NB4 (cell line): ENCODE results near the gene C10orf71.
A peak's percentile ranks its signal among the peaks of the same experiment; 100 is the strongest.

Source experiments
- DNase-seq: peaks from one replicate; pipeline ENCODE4 v3.0.0; 2010; ENCODE audit warnings: low read depth
- H3K4me3 ChIP-seq: one replicate; pipeline ENCODE4 v1.5.1; 2011; ENCODE audit warnings: mild to moderate bottlenecking, low read depth, low read length, moderate library complexity
- CTCF ChIP-seq: IDR thresholded peaks from one replicate; pipeline ENCODE4 v1.5.1; 2012; ENCODE audit warnings: low read depth, low read length
- MAX ChIP-seq: IDR thresholded peaks from 2 replicates; pipeline ENCODE4 v1.6.1; 2011; ENCODE audit warnings: low read depth, low read length
- MYC ChIP-seq: IDR thresholded peaks from 2 replicates; pipeline ENCODE4 v1.6.1; 2011; ENCODE audit warnings: low read depth, low read length
- POLR2A ChIP-seq: IDR thresholded peaks from 2 replicates; pipeline ENCODE4 v1.6.1; 2011; ENCODE audit warnings: mild to moderate bottlenecking; ENCODE audit not compliant: insufficient read length; ENCODE audit errors: extremely low read depth

C10orf71 gene

DNA sequence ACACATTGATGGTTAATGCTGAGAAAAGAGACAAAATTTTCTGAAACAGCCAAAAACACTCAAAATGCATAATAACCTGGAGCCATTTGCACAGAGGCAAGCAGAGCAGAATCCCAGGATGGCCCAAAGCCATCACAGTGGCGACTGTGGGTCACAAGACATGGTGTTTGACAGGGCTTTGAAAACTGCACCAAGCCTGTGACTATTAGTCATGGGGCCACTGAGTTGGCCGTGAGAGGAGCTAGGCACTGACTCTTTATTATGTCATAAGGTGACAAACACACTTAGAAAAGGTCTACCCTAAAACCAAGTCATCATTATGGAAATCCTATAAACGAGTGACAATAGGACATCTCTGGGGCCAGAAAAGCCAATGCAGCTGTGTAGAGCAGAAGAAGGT lies 73.0 kb downstream of the C10orf71 start:
- DNase-seq = no peak
- TF ChIP-seq POLR2A = no peak
- no peak for TF ChIP-seq MAX
- H3K4me3 ChIP-seq = no peak overlapping the region

- TF ChIP-seq CTCF (no peak), POLR2A (no peak), MAX (no peak), MYC (no peak)
- no peak overlapping the region for H3K4me3 ChIP-seq
- peak; percentile 56 for DNase-seq
Measured at GRCh38 chr10:49373361-49373760, 74.4 kb downstream of the C10orf71 start.

DNA sequence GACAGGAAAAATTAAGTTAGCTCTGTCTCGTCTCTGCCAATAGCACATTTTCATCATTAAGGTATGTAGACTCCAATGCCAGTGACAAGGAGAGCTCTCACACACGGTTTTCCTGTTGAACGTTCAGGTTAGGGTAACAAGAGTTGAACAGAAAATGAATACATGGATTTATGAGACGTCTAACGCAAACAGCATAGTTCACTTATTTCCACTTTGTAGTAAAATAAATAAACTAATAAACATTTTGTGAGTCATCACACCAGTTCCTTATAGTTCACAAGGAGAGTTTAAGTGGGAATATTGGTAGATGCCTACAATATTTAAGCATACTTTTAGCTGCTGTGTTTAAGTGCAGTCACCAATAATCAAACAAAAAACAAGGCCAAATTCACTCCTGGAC lies 75.8 kb downstream of the C10orf71 start:
- no peak for TF ChIP-seq CTCF
- no peak for TF ChIP-seq MAX
- TF ChIP-seq POLR2A = no peak
- no peak for TF ChIP-seq MYC

GRCh38 chr10:49375611-49376010 lies 76.6 kb downstream of the C10orf71 start:
- DNase-seq = no peak
- no peak overlapping the region for H3K4me3 ChIP-seq
- TF ChIP-seq CTCF (no peak), MAX (no peak), POLR2A (no peak), MYC (no peak)

More for the DNA sequence above, 75.8 kb downstream of the C10orf71 start:
- no peak overlapping the region for H3K4me3 ChIP-seq
- no peak for DNase-seq
